Neural cell (in vitro differentiated cells): ENCODE measurements around the gene SMG6. TPM values are rescaled to one million over a fixed set of nuclear protein-coding genes. Genes with fewer than 3 reads are reported as not detected.
"Not testable (repeated sequence)": the region's sequence is repeated elsewhere in the genome, so short reads cannot be mapped to it uniquely, and the experiment has no call there.

Experiments used
- H2AFZ ChIP-seq: fragments of 200-600, 300-800 bp; sonication (generic), shearing (Covaris generic); 2 replicates; pipeline ENCODE4 v1.6.0; 2014; ENCODE audit warnings: low read depth, mild to moderate bottlenecking, antibody characterized with exemption, low read length, moderate library complexity
- H3F3A ChIP-seq: fragments of 200-600 bp; shearing (Covaris generic); 2 replicates; pipeline ENCODE4 v1.6.1; 2016; ENCODE audit warnings: mild to moderate bottlenecking, moderate library complexity, mixed read lengths, antibody characterized with exemption, low read length; ENCODE audit not compliant: insufficient read depth, poor library complexity, severe bottlenecking
- H3K27ac ChIP-seq: fragments of 200-600, 300-800 bp; sonication (generic), shearing (Covaris generic); 2 replicates; pipeline ENCODE4 v1.5.1; 2014; ENCODE audit warnings: mild to moderate bottlenecking, low read length, moderate library complexity
- H3K27me3 ChIP-seq: fragments of 300-800, 200-600 bp; sonication (generic), shearing (Covaris generic); 2 replicates; pipeline ENCODE4 v1.6.0; 2014; ENCODE audit warnings: mild to moderate bottlenecking, low read depth, low read length, moderate library complexity; ENCODE audit not compliant: insufficient read depth
- H3K36me3 ChIP-seq: fragments of 300-800, 200-600 bp; sonication (generic), shearing (Covaris generic); 2 replicates; pipeline ENCODE4 v1.5.1; 2014; ENCODE audit warnings: mild to moderate bottlenecking, antibody characterized with exemption, low read length, moderate library complexity; ENCODE audit not compliant: insufficient read depth
- H3K4me2 ChIP-seq: fragments of 300-800, 200-600 bp; sonication (generic), shearing (Covaris generic); 2 replicates; pipeline ENCODE4 v1.6.0; 2014; ENCODE audit warnings: mild to moderate bottlenecking, low read length
- H3K4me3 ChIP-seq: fragments of 300-800, 200-600 bp; sonication (generic), shearing (Covaris generic); 2 replicates; pipeline ENCODE4 v1.5.1; 2014; ENCODE audit warnings: mild to moderate bottlenecking, low read length, moderate library complexity
- H3K79me2 ChIP-seq: fragments of 200-600 bp; shearing (Covaris generic); replicated peaks from 2 replicates; pipeline ENCODE4 v1.6.0; 2014; ENCODE audit warnings: mild to moderate bottlenecking, low read length, moderate library complexity; ENCODE audit not compliant: insufficient read depth
- H3K9ac ChIP-seq: fragments of 300-800, 200-600 bp; sonication (generic), shearing (Covaris generic); 2 replicates; pipeline ENCODE4 v1.6.1; 2016; ENCODE audit warnings: mild to moderate bottlenecking, low read length, mixed read lengths
- H3K9me2 ChIP-seq: fragments of 200-600 bp; shearing (Covaris generic); 2 replicates; pipeline ENCODE4 v1.6.1; 2016; ENCODE audit warnings: mild to moderate bottlenecking, low read length, mixed read lengths; ENCODE audit not compliant: insufficient read depth
- H3K9me3 ChIP-seq: fragments of 200-600, 300-800 bp; sonication (generic), shearing (Covaris generic); 2 replicates; pipeline ENCODE4 v1.6.1; 2016; ENCODE audit warnings: mild to moderate bottlenecking, mixed run types, low read length, moderate library complexity, mixed read lengths
- H4K20me1 ChIP-seq: fragments of 200-600 bp; shearing (Covaris generic); 2 replicates; pipeline ENCODE4 v1.6.1; 2016; ENCODE audit warnings: mild to moderate bottlenecking, mixed run types; ENCODE audit not compliant: insufficient read depth
- EP300 ChIP-seq: fragments of 450-650 bp; conservative IDR thresholded peaks from 2 replicates; pipeline ENCODE4 v1.6.1; 2014; ENCODE audit warnings: antibody characterized with exemption, mild to moderate bottlenecking, moderate library complexity; ENCODE audit not compliant: poor library complexity, severe bottlenecking
- EZH2 ChIP-seq: fragments of 200-600, 300-800 bp; shearing (Covaris generic), sonication (generic); IDR thresholded peaks from 2 replicates; pipeline ENCODE4 v1.6.1; 2014; ENCODE audit warnings: antibody characterized with exemption, low read length, borderline replicate concordance, mild to moderate bottlenecking; ENCODE audit not compliant: insufficient read depth, poor library complexity, severe bottlenecking
- MXI1 ChIP-seq: fragments of 450-650 bp; conservative IDR thresholded peaks from 2 replicates; pipeline ENCODE4 v1.6.1; 2014; ENCODE audit warnings: antibody characterized with exemption, mild to moderate bottlenecking; ENCODE audit not compliant: poor library complexity, severe bottlenecking
- POLR2AphosphoS5 ChIP-seq: IDR thresholded peaks from 2 replicates; pipeline ENCODE4 v1.6.1; 2012
- RAD21 ChIP-seq: fragments of 450-650 bp; conservative IDR thresholded peaks from 2 replicates; pipeline ENCODE4 v1.6.1; 2014; ENCODE audit warnings: antibody characterized with exemption, mild to moderate bottlenecking, moderate library complexity
- REST ChIP-seq: IDR thresholded peaks from 2 replicates; pipeline ENCODE4 v1.6.1; 2012; ENCODE audit warnings: borderline replicate concordance
- SMC3 ChIP-seq: fragments of 450-650 bp; conservative IDR thresholded peaks from 2 replicates; pipeline ENCODE4 v1.6.1; 2014; ENCODE audit warnings: antibody characterized with exemption, mild to moderate bottlenecking, moderate library complexity; ENCODE audit not compliant: poor library complexity
- TAF1 ChIP-seq: IDR thresholded peaks from 2 replicates; pipeline ENCODE4 v1.6.1; 2012; ENCODE audit warnings: low read depth
- polyA plus RNA-seq: library from polyadenylated mRNA; depleted of rRNA; stranded (reverse); fragments of >200 nt; gene quantifications from 2 replicates; pipeline ENCODE4 v1.2.3, GENCODE V29; 2014
- TF ChIP-seq, protein P1 (sequence below): fragments of 450-650 bp; IDR thresholded peaks from 2 replicates; pipeline ENCODE4 v1.5.1; 2014; ENCODE audit warnings: antibody characterized with exemption, mild to moderate bottlenecking, moderate library complexity; ENCODE audit not compliant: poor library complexity, severe bottlenecking

Gene SMG6
- polyA plus RNA-seq, 1 donor from 2014 or later = 13.9 TPM

- Histone ChIP-seq H3K4me3 (no peak overlapping the region), H3K36me3 (no peaks in the 10 kb centered on the region), H4K20me1 (no peaks in the 10 kb centered on the region), H3K4me2 (no peak overlapping the region), H3K27ac (no peak overlapping the region), H3K9ac (no peak overlapping the region), H3K79me2 (no peaks in the 10 kb centered on the region), H3K27me3 (no peaks in the 10 kb centered on the region), H2AFZ (no peak overlapping the region), H3K9me2 (no peaks in the 10 kb centered on the region), H3F3A (no peaks in the 10 kb centered on the region), H3K9me3 (no peaks in the 10 kb centered on the region)
- TF ChIP-seq RAD21 = no peak
- TF ChIP-seq MXI1 = no peak
- TF ChIP-seq TAF1 = no peak
Observed at GRCh38 chr17:2015314-2015713, 288.3 kb downstream of the SMG6 start.

DNA sequence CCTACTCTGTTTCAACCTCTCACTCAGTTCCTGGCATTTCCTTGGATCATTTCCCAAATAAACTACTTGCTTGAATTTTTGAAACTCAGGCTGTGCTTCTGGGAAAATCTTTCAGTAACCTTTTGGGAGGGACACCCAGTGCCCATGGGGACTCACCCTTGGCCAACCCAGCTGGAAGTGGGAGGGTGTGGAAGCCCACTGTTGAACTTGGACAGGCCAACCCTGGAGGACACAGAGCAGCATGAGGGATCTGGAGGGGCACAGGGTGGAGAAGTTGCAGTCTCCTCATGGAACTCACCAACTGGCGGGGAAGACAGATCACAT is 289.6 kb downstream of the SMG6 start:
- Histone ChIP-seq H2AFZ (no peak overlapping the region), H3K36me3 (no peaks in the 10 kb centered on the region), H3K4me3 (no peak overlapping the region), H3K4me2 (no peak overlapping the region), H3F3A (no peaks in the 10 kb centered on the region), H3K9me3 (no peaks in the 10 kb centered on the region), H3K27me3 (no peaks in the 10 kb centered on the region), H4K20me1 (no peaks in the 10 kb centered on the region), H3K79me2 (no peaks in the 10 kb centered on the region), H3K9me2 (no peaks in the 10 kb centered on the region), H3K27ac (no peak overlapping the region), H3K9ac (no peak overlapping the region)
- TF ChIP-seq TAF1 (no peak), MXI1 (no peak), EP300 (no peak), SMC3 (no peak)
- TF ChIP-seq, protein P1, sequence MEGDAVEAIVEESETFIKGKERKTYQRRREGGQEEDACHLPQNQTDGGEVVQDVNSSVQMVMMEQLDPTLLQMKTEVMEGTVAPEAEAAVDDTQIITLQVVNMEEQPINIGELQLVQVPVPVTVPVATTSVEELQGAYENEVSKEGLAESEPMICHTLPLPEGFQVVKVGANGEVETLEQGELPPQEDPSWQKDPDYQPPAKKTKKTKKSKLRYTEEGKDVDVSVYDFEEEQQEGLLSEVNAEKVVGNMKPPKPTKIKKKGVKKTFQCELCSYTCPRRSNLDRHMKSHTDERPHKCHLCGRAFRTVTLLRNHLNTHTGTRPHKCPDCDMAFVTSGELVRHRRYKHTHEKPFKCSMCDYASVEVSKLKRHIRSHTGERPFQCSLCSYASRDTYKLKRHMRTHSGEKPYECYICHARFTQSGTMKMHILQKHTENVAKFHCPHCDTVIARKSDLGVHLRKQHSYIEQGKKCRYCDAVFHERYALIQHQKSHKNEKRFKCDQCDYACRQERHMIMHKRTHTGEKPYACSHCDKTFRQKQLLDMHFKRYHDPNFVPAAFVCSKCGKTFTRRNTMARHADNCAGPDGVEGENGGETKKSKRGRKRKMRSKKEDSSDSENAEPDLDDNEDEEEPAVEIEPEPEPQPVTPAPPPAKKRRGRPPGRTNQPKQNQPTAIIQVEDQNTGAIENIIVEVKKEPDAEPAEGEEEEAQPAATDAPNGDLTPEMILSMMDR = no peak

GRCh38 chr17:2013220-2013993 is 290.2 kb downstream of the SMG6 start:
- H3K27me3 ChIP-seq, H3K9me2 ChIP-seq, H3K79me2 ChIP-seq, H3K4me3 ChIP-seq, H3K27ac ChIP-seq, H3K36me3 ChIP-seq, H3K9ac ChIP-seq, H4K20me1 ChIP-seq, H3F3A ChIP-seq, H3K9me3 ChIP-seq, H3K4me2 ChIP-seq, H2AFZ ChIP-seq: not testable (repeated sequence)

GRCh38 chr17:2012499-2012898 is 291.1 kb downstream of the SMG6 start:
- H3K9ac ChIP-seq = no peak overlapping the region
- no peaks in the 10 kb centered on the region for H3K36me3 ChIP-seq
- H3K9me2 ChIP-seq = no peaks in the 10 kb centered on the region
- no peak overlapping the region for H3K27ac ChIP-seq
- no peaks in the 10 kb centered on the region for H4K20me1 ChIP-seq
- H3K27me3 ChIP-seq = no peaks in the 10 kb centered on the region
- TF ChIP-seq REST = no peak
- no peak for TF ChIP-seq SMC3
- TF ChIP-seq POLR2AphosphoS5 = no peak
- TF ChIP-seq MXI1 = no peak
- TF ChIP-seq EP300 = no peak
- TF ChIP-seq, protein P1 = no peak
- no peak for TF ChIP-seq TAF1
- TF ChIP-seq EZH2 = no peak
- no peak for TF ChIP-seq RAD21
- H3K9me3 ChIP-seq = no peaks in the 10 kb centered on the region
- H3F3A ChIP-seq = no peaks in the 10 kb centered on the region
- H2AFZ ChIP-seq = no peak overlapping the region
- no peak overlapping the region for H3K4me3 ChIP-seq
- H3K79me2 ChIP-seq = no peaks in the 10 kb centered on the region
- no peak overlapping the region for H3K4me2 ChIP-seq
